Activated CD8-positive, alpha-beta memory T cell treated with anti-CD3 and anti-CD28 coated beads for 24 hours (primary cell): Measurements from ENCODE around the gene CBFA2T2.

ENCODE experiments used
- DNase-seq: peaks from one replicate; pipeline ENCODE4 v3.0.0-alpha.2; 2020

CBFA2T2 gene

GRCh38 chr20:33584976-33585375 is 95.1 kb downstream of the CBFA2T2 start:
- DNase-seq: no peak

- no peak for DNase-seq
Measured at GRCh38 chr20:33585413-33585812, 95.5 kb downstream of the CBFA2T2 start.

- DNase-seq: no peak
Measured at GRCh38 chr20:33589059-33589458, 99.2 kb downstream of the CBFA2T2 start.

DNA sequence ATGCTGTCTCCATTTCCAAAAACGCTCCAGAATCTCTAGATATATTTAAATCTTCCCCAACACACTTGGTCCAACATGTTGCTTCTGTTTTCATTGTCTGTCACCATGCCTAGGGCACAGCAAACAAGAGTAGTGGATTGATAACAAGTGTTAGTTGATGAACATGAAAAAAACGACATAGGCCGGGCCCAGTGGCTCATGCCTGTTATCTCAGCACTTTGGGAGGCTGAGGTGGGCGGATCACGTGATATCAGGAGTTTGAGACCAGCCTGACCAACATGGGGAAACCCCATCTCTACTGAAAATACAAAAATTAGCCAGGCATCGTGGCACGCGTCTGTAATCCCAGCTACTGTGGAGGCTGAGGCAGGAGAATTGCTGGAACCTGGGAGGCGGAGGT is 102.0 kb downstream of the CBFA2T2 start:
- peak; percentile 80 for DNase-seq

DNA sequence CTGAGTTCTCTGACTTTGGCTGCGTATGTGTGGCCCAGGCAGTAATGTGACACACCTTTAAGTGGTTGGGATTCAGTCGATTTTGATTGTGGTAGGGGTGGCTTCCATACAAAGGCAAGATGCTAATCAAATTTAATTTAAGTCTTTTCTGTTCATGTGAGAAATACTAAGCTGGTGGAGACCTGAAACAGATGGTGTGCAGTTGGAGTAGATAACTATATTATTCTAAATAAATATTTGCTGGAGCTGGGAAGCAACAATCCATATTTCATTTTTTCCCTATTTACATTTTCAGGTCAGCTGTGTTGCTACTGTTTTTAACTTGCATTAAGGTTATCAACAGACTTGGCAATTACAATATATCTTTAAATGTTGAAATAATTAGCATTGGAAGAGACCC is 104.8 kb downstream of the CBFA2T2 start:
- DNase-seq: no peak

DNA sequence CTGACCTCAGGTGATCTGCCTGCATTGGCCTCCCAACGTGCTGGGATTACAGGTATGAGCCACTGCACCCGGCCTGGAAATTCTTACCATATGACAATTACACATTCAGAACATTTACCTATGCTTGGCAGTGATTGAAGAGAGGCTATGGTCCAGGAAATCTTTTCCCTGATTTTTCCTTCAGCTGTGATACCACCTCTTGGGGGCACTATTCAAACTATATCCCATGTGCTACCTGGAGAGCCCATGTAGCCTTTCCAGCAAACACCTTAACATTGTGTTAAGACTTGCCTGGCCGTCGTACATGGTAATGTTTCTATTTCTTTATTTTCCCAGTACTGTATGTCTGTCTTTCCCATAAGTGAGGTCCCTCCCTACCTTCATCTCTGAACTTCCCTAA is 110.5 kb downstream of the CBFA2T2 start:
- DNase-seq: no peak

GRCh38 chr20:33600981-33601380 is 111.1 kb downstream of the CBFA2T2 start:
- no peak for DNase-seq

- no peak for DNase-seq
Measured at GRCh38 chr20:33601861-33602260, 112.0 kb downstream of the CBFA2T2 start.

DNA sequence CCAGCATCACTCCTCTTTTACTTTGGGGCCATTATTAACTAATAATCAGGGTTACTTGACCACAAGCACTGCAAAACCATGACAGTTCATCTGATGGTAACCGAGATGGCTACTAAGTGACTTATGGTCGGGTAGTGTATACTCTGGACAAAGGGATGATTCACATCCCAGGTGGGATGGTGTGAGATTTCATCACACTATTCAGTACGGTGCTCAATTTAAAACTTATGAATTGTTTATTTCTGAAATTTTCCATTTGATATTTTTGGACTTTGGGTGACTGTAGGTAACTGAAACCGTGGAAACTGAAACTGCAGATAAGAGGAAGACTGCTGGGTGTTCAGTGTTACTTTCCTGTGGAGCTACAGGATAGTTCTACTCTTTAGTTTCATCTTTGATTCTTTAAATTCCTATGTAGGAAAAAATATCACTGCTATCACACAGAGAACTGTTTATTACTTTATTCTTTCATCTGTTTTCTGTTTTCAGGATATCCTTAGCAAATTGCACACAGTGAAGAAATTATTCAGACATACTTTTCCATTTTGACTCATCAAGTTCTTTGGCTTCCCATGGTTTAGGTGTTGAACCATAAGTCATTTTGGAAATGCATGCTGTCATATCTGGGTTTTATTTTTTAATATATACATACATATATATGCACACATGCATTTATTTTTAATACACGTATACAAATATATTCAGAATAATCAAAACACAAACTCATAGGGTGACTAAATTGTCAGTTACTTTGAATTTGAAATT is 113.1 kb downstream of the CBFA2T2 start:
- no peak for DNase-seq

DNA sequence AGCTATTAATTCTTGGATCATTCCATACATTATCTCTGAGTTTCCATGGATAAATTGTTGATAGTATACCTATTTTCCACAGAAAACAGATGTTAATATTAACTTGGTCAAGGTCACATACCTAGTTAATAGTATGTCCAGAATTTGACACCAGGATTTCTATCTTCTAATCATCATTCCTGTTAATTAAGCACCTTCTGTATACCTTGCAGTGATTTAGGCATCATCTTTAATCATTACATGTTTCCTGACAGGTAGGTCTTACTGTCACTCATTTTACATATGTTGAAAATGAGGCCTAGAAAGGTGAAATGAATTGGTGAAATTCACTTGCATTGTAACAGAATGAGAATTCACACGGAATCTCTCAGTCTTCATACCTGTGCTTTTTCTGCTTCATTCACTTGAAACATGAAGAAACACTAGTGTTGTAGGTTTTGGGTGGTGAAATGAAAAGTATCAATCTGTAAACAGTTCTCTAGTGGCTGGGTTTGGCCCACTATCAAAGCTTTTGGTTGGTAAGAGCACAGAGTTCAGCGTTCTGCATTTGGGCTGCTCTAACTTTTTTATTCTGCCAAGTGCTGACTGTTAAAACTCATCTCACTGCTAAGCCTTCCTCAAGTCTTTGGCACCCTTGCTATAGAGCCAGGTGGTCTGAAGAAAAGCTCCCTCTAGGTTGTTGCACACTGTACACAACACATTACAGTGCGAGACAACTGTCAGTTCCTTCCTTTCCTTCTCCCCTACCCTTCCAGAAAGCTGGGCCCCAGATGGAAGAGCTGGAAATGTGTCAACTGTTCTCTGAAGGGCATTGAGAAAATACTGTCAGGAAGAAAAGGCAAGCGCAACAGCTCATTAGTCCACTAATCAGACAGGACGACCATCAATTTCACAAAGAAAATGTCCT is 114.4 kb downstream of the CBFA2T2 start:
- no peak for DNase-seq

- DNase-seq: no peak
Measured at GRCh38 chr20:33604991-33605370, 115.1 kb downstream of the CBFA2T2 start.

DNA sequence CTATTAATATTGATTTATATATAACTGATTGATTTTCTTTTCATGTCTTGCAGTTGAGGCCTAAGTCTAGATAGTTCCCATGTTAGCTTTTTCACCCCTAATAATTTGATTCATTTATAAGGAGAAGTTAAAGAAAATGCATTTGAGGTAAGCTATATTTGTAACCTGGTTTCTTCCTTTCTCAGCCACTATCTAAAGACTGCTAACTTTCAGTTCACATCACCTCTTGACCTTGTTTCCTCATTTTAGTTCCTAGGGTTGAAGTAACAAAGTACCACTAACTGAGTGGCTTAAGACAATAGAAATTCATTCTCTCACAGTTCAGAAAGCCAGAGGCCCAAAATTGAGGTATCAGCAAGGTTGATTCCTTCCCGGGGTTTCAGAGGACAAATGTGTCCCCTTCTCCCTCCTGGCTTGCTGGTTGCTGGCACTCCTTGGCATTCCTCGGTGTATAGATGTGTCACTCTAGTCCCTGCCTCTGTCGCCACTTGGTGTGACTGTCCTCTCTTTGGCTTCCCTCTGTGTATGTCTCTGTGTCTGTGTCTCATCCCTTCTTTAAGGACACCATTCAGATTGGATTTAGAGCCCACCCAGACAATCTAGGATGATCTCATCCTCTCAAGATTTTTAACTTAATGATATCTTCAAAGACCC is 116.3 kb downstream of the CBFA2T2 start:
- no peak for DNase-seq

GRCh38 chr20:33609504-33609903 is 119.6 kb downstream of the CBFA2T2 start:
- DNase-seq: no peak

DNA sequence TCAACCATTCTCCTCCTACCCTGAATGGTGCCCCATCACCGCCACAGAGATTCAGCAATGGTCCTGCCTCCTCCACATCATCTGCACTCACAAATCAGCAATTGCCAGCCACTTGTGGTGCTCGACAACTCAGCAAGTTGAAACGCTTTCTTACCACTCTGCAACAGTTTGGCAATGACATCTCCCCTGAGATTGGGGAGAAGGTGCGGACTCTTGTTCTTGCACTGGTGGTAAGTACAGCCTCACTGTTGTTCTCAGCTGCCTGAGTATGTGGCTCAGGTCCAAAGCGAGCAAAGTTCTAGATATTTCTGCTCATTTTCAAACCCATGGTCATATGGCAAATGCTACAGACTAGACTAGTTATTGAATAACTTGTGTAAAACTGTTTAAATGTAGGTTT is 121.2 kb downstream of the CBFA2T2 start:
- no peak for DNase-seq

- no peak for DNase-seq
Measured at GRCh38 chr20:33612001-33612400, 122.1 kb downstream of the CBFA2T2 start.

DNA sequence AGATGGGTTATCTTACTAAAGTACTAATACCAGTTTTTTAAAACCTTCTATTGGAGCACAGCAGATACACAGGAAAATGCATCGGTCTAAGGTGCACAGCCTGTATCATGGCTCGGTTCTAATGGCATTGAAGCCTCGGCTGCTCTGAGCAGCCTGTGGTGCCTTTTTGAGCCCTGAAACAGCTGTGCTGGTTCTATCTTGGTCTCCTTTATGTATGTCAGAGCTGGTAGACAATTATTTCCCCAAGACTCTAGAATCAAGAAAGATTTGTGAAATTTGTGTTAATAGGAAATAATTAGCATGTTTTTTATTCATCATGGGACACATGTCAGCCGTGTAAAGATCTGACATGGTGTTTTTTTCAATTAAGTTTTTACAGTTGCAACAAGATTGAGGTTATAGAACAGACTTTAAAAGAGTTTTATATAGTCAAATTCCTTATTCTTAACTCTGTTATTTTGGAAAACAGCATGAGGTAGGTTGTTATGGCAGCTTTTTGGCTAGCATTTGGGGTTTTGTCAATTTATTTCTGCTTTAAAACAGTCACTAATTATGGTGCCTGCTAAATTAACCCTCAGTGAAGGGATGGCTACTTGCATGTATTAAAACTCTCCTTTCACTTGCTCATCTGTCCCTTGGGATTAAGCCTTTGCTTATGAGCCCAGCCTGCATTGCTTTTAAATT is 132.0 kb downstream of the CBFA2T2 start:
- DNase-seq: no peak

DNA sequence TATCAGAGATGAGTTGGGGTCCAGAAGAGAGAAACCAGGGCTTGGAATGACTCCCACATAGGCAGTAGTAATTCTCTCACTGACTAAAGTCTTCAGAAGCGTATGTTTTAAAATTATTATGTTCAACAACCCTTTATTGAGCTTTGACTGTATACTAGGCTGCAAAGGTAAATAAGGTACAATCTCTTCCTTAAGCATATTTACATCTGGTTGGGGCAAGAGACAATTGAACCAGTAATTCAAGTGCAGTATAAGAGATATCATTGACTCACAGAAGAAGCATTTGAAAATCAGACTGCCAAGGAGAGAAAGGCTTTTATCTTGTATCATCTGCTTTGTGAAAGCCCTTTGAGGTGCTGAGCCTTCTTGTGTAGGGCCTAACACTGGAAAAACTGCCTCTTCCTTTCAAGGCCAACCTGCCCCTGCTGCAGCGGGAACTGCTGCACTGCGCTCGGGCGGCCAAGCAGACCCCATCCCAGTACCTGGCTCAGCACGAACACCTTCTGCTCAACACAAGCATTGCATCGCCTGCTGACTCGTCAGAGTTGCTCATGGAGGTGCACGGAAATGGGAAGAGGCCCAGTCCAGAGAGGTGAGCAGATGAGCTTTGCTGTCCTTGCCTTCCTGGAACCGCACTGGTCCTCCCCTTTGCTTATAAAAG is 132.9 kb downstream of the CBFA2T2 start:
- DNase-seq: no peak

DNA sequence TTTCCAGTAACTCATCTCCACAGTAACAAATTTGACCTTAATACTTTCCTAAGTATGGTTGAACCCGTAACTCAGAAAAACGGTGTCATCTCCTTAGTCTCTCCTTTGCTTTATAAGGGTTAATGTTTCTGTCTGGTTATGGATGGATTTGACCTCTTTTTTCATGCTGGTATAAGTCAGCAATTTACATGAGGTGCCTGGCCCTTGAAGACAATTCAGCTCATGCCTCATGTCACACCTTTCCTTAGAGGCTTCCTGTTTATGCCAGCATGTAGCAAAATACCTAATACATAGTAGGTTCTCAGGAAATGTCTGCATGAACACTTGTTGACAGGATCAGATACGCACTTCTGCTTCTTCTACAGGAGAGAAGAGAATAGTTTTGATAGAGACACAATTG is 134.5 kb downstream of the CBFA2T2 start:
- no peak for DNase-seq

- DNase-seq: no peak
Measured at GRCh38 chr20:33626190-33626589, 136.3 kb downstream of the CBFA2T2 start.

GRCh38 chr20:33627577-33628216 is 137.8 kb downstream of the CBFA2T2 start:
- DNase-seq: no peak

DNA sequence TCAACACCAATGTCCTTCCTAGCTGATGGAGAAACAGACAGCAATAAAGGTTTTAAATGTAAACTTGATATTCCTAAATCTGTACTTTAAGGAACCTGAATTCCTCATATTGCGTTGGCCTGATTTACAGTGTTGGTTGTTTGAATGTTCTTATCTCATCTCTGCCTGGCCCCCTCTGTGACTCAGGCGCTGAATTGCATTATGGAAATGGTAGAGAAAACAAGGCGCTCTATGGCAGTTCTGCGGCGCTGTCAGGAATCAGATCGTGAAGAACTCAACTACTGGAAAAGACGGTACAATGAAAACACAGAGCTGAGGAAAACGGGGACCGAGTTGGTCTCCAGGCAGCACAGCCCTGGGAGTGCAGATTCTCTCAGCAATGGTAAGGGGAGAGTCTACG is 139.6 kb downstream of the CBFA2T2 start:
- no peak for DNase-seq

DNA sequence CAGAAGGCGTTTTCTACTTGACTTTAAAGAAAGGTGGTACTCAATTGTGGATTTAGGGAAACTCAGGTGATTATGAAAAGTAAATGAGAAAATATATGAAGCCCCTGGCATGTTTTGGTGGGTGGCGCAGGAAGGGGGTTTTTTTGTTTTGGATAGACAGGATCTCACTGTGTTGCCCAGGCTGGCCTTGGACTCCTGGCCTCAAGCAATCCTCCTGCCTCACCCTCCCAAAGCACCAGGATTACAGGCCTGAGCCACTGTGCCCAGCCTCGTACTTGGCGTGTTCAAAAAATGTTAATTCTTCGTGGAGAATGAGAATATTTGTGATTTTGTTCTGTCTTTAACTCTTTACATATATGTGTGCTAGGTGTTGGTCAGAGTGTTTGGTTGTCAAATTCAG is 140.1 kb downstream of the CBFA2T2 start:
- DNase-seq: no peak
